ENCODE results near the gene HEATR5B.
"Not testable (repeated sequence)": the region's sequence is repeated elsewhere in the genome, so short reads cannot be mapped to it uniquely, and the experiment has no call there.

HEATR5B gene

GRCh38 chr2:37061013-37061711 is 23.0 kb downstream of the HEATR5B start:
- DNase-seq: no peak

- no peak for DNase-seq
Observed at GRCh38 chr2:37060446-37060845, 23.7 kb downstream of the HEATR5B start.

GRCh38 chr2:37059841-37060240 is 24.3 kb downstream of the HEATR5B start:
- no peak for DNase-seq

GRCh38 chr2:37052600-37053332 is 31.4 kb downstream of the HEATR5B start:
- DNase-seq: no peak

GRCh38 chr2:37039580-37039979 is 44.6 kb downstream of the HEATR5B start:
- DNase-seq: no peak

- DNase-seq: no peak
Observed at GRCh38 chr2:37037771-37038170, 46.4 kb downstream of the HEATR5B start.

- no peak for DNase-seq
Observed at GRCh38 chr2:37029758-37030157, 54.4 kb downstream of the HEATR5B start.

- no peak for DNase-seq
Observed at GRCh38 chr2:37026050-37026449, 58.1 kb downstream of the HEATR5B start.

GRCh38 chr2:37020887-37021796 is 63.0 kb downstream of the HEATR5B start:
- DNase-seq: no peak

GRCh38 chr2:37020212-37020886 is 63.8 kb downstream of the HEATR5B start:
- DNase-seq: no peak

GRCh38 chr2:37013315-37013641 is 70.9 kb downstream of the HEATR5B start:
- no peak for DNase-seq

- DNase-seq: no peak
Observed at GRCh38 chr2:37011130-37011529, 73.0 kb downstream of the HEATR5B start.

GRCh38 chr2:37005118-37005868 is 78.9 kb downstream of the HEATR5B start:
- peak; percentile 10 for DNase-seq

- DNase-seq: no peak
Observed at GRCh38 chr2:37000988-37001556, 83.1 kb downstream of the HEATR5B start.

- DNase-seq: no peak
Observed at GRCh38 chr2:37000318-37000717, 83.9 kb downstream of the HEATR5B start.

- not testable (repeated sequence) for DNase-seq
Observed at GRCh38 chr2:36999416-36999815, 84.8 kb downstream of the HEATR5B start.

- DNase-seq: no peak
Observed at GRCh38 chr2:36993841-36994620, 90.1 kb downstream of the HEATR5B start.

- no peak for DNase-seq
Observed at GRCh38 chr2:36988008-36988407, 96.2 kb downstream of the HEATR5B start.

- DNase-seq: no peak
Observed at GRCh38 chr2:36982467-36982866, 101.7 kb downstream of the HEATR5B start.

- DNase-seq: no peak
Observed at GRCh38 chr2:36981911-36982310, 102.3 kb downstream of the HEATR5B start.

- DNase-seq: not testable (repeated sequence)
Observed at GRCh38 chr2:36979007-36979406, 105.2 kb downstream of the HEATR5B start.
